ENCODE measurements around the gene IGSF9B.

Gene IGSF9B

GRCh38 chr11:133985981-133986944 lies 29.5 kb upstream of the IGSF9B start (continued):
- TF ChIP-seq, protein P1, sequence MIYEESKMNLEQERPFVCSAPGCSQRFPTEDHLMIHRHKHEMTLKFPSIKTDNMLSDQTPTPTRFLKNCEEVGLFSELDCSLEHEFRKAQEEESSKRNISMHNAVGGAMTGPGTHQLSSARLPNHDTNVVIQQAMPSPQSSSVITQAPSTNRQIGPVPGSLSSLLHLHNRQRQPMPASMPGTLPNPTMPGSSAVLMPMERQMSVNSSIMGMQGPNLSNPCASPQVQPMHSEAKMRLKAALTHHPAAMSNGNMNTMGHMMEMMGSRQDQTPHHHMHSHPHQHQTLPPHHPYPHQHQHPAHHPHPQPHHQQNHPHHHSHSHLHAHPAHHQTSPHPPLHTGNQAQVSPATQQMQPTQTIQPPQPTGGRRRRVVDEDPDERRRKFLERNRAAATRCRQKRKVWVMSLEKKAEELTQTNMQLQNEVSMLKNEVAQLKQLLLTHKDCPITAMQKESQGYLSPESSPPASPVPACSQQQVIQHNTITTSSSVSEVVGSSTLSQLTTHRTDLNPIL (CRISPR knock-in tag; IDR thresholded peaks at IDR 0.05; ENCODE audit: low read depth): no peak
- TF ChIP-seq ZC3H10 (CRISPR knock-in tag; IDR thresholded peaks at IDR 0.05): no peak
- no peak for TF ChIP-seq TCF4 (CRISPR knock-in tag; IDR thresholded peaks at IDR 0.05; ENCODE audit: borderline replicate concordance)
- no peak for TF ChIP-seq ESRRG (CRISPR knock-in tag; IDR thresholded peaks at IDR 0.05)

DNA sequence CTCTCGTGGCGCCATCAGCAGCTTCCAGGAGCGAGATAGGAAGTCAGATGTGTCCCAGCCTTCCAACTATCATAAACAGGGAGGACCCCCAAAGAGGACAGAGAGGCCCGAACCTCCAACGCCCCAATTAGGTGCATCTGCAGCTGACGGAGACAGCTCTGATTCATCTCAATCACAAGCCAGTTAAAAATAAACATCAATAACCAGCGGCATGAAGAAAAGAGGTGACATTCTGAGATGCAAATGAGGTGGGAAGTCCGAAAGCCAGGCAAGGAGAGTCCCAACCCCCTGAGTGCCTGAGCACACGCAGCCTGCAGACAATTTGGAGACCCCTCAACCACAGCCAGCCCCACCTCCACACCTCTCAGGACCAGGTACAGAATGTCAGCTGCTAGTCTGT lies 28.1 kb upstream of the IGSF9B start:
- no peak for TF ChIP-seq PPARA (CRISPR knock-in tag; IDR thresholded peaks at IDR 0.05; ENCODE audit: borderline replicate concordance)
- no peak for TF ChIP-seq TOX (CRISPR knock-in tag; IDR thresholded peaks at IDR 0.05; ENCODE audit: borderline replicate concordance)
- no peak for TF ChIP-seq CSDC2 (CRISPR knock-in tag; IDR thresholded peaks at IDR 0.05)
- no peak for TF ChIP-seq OSR1 (CRISPR knock-in tag; IDR thresholded peaks at IDR 0.05)
- no peak for TF ChIP-seq TSHZ2 (CRISPR knock-in tag; IDR thresholded peaks at IDR 0.05)
- TF ChIP-seq, protein P2, sequence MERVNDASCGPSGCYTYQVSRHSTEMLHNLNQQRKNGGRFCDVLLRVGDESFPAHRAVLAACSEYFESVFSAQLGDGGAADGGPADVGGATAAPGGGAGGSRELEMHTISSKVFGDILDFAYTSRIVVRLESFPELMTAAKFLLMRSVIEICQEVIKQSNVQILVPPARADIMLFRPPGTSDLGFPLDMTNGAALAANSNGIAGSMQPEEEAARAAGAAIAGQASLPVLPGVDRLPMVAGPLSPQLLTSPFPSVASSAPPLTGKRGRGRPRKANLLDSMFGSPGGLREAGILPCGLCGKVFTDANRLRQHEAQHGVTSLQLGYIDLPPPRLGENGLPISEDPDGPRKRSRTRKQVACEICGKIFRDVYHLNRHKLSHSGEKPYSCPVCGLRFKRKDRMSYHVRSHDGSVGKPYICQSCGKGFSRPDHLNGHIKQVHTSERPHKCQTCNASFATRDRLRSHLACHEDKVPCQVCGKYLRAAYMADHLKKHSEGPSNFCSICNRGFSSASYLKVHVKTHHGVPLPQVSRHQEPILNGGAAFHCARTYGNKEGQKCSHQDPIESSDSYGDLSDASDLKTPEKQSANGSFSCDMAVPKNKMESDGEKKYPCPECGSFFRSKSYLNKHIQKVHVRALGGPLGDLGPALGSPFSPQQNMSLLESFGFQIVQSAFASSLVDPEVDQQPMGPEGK (CRISPR knock-in tag; IDR thresholded peaks at IDR 0.05; ENCODE audit: borderline replicate concordance): no peak
- TF ChIP-seq ARNTL (CRISPR knock-in tag; IDR thresholded peaks at IDR 0.05; ENCODE audit: borderline replicate concordance, low read depth): no peak
- no peak for TF ChIP-seq SNAI2 (CRISPR knock-in tag; IDR thresholded peaks at IDR 0.05)
- no peak for TF ChIP-seq ZFP30 (CRISPR knock-in tag; IDR thresholded peaks at IDR 0.05)
- no peak for TF ChIP-seq POU6F1 (CRISPR knock-in tag; IDR thresholded peaks at IDR 0.05; ENCODE audit: borderline replicate concordance, low read depth)
- TF ChIP-seq ESRRG (CRISPR knock-in tag; IDR thresholded peaks at IDR 0.05): no peak
- no peak for TF ChIP-seq ZNF8 (CRISPR knock-in tag; IDR thresholded peaks at IDR 0.05)
- ATAC-seq: no peak

- ATAC-seq: no peak
These were observed 27.0 kb upstream of the IGSF9B start for GRCh38 chr11:133983660-133984316.

More at GRCh38 chr11:133983660-133984316, 27.0 kb upstream of the IGSF9B start:
- TF ChIP-seq, protein P2 (CRISPR knock-in tag; IDR thresholded peaks at IDR 0.05; ENCODE audit: borderline replicate concordance): no peak
- TF ChIP-seq ESRRG (CRISPR knock-in tag; IDR thresholded peaks at IDR 0.05) (no peak), CSDC2 (CRISPR knock-in tag; IDR thresholded peaks at IDR 0.05) (no peak), RARB (CRISPR knock-in tag; IDR thresholded peaks at IDR 0.05) (no peak), ZNF565 (CRISPR knock-in tag; conservative IDR thresholded peaks at IDR 0.05; ENCODE audit: low read depth) (no peak), TCF4 (CRISPR knock-in tag; IDR thresholded peaks at IDR 0.05; ENCODE audit: borderline replicate concordance) (no peak), BACH2 (CRISPR knock-in tag; IDR thresholded peaks at IDR 0.05; ENCODE audit: borderline replicate concordance) (no peak), ZNF8 (CRISPR knock-in tag; IDR thresholded peaks at IDR 0.05) (no peak)
- TF ChIP-seq, protein P1 (CRISPR knock-in tag; IDR thresholded peaks at IDR 0.05; ENCODE audit: low read depth): no peak
